H9 (cell line): ENCODE measurements around the gene TRPV4. TPM values are rescaled to one million over a fixed set of nuclear protein-coding genes. Genes with fewer than 3 reads are reported as not detected.

ENCODE experiments used
- DNase-seq: peaks from one replicate; pipeline ENCODE4 v3.0.0-alpha.2; 2017
- H2AFZ ChIP-seq: one replicate; pipeline ENCODE4 v1.6.1; 2013; ENCODE audit warnings: mild to moderate bottlenecking, low read length, control low read depth, moderate library complexity
- H2AK5ac ChIP-seq: 2 replicates; pipeline ENCODE4 v1.6.1; 2013; ENCODE audit warnings: low read length, control low read depth, mixed read lengths; ENCODE audit not compliant: insufficient read length
- H2BK120ac ChIP-seq: one replicate; pipeline ENCODE4 v1.6.1; 2013; ENCODE audit warnings: low read depth, mild to moderate bottlenecking, low read length, control low read depth, inconsistent platforms; ENCODE audit not compliant: poor library complexity, severe bottlenecking
- H2BK12ac ChIP-seq: 2 replicates; pipeline ENCODE4 v1.6.1; 2013; ENCODE audit warnings: low read length, control low read depth, mixed read lengths, low read depth; ENCODE audit not compliant: insufficient read length
- H2BK15ac ChIP-seq: 2 replicates; pipeline ENCODE4 v1.6.1; 2013; ENCODE audit warnings: low read depth, low read length, control low read depth
- H2BK20ac ChIP-seq: one replicate; pipeline ENCODE4 v1.6.1; 2013; ENCODE audit warnings: low read depth, mild to moderate bottlenecking, low read length, control low read depth, inconsistent platforms; ENCODE audit not compliant: poor library complexity, severe bottlenecking
- H2BK5ac ChIP-seq: 2 replicates; pipeline ENCODE4 v1.6.1; 2013; ENCODE audit warnings: low read length, control low read depth, mixed read lengths; ENCODE audit not compliant: insufficient read length
- H3K14ac ChIP-seq: 2 replicates; pipeline ENCODE4 v1.6.1; 2013; ENCODE audit warnings: low read length, control low read depth; ENCODE audit not compliant: insufficient read depth
- H3K18ac ChIP-seq: 2 replicates; pipeline ENCODE4 v1.6.1; 2013; ENCODE audit warnings: low read depth, mild to moderate bottlenecking, mixed read lengths, low read length, control low read depth; ENCODE audit not compliant: insufficient read length
- H3K23ac ChIP-seq: 2 replicates; pipeline ENCODE4 v1.6.1; 2013; ENCODE audit warnings: low read length, control low read depth, mixed read lengths, low read depth; ENCODE audit not compliant: insufficient read length
- H3K23me2 ChIP-seq: 2 replicates; pipeline ENCODE4 v1.6.1; 2013; ENCODE audit warnings: low read depth, mild to moderate bottlenecking, mixed read lengths, low read length, control low read depth; ENCODE audit not compliant: insufficient read length, poor library complexity, severe bottlenecking
- H3K27ac ChIP-seq: 2 replicates; pipeline ENCODE4 v1.5.1; 2013; ENCODE audit warnings: low read length, control low read depth, mixed read lengths, low read depth; ENCODE audit not compliant: insufficient read length
- H3K27me3 ChIP-seq: 2 replicates; pipeline ENCODE4 v1.6.1; 2013; ENCODE audit warnings: low read length, control low read depth, inconsistent platforms; ENCODE audit not compliant: insufficient read depth
- H3K4ac ChIP-seq: 2 replicates; pipeline ENCODE4 v1.6.1; 2013; ENCODE audit warnings: low read depth, mild to moderate bottlenecking, control low read depth, inconsistent platforms, low read length, moderate library complexity
- H3K4me1 ChIP-seq: 2 replicates; pipeline ENCODE4 v1.6.1; 2013; ENCODE audit warnings: low read length, control low read depth, inconsistent platforms; ENCODE audit not compliant: insufficient read depth
- H3K4me2 ChIP-seq: 2 replicates; pipeline ENCODE4 v1.6.1; 2013; ENCODE audit warnings: low read length, control low read depth, mixed read lengths; ENCODE audit not compliant: insufficient read length, insufficient read depth
- H3K56ac ChIP-seq: 2 replicates; pipeline ENCODE4 v1.6.1; 2013; ENCODE audit warnings: low read depth, mild to moderate bottlenecking, mixed read lengths, low read length, control low read depth; ENCODE audit not compliant: insufficient read length
- H3K79me1 ChIP-seq: 2 replicates; pipeline ENCODE4 v1.6.1; 2013; ENCODE audit warnings: low read depth, mild to moderate bottlenecking, moderate library complexity, low read length, control low read depth, inconsistent platforms; ENCODE audit not compliant: insufficient read depth, poor library complexity, severe bottlenecking
- H3K79me2 ChIP-seq: 2 replicates; pipeline ENCODE4 v1.6.1; 2013; ENCODE audit warnings: low read length, control low read depth, inconsistent platforms; ENCODE audit not compliant: insufficient read depth
- H3K9ac ChIP-seq: 2 replicates; pipeline ENCODE4 v1.6.1; 2013; ENCODE audit warnings: low read length, control low read depth, mixed read lengths; ENCODE audit not compliant: insufficient read length; ENCODE audit errors: extremely low read depth
- H3K9me3 ChIP-seq: one replicate; pipeline ENCODE4 v1.6.1; 2013; ENCODE audit warnings: low read depth, low read length, inconsistent platforms; ENCODE audit not compliant: control insufficient read depth
- H3T11ph ChIP-seq: one replicate; pipeline ENCODE4 v1.6.1; 2013; ENCODE audit warnings: mild to moderate bottlenecking, low read length, control low read depth, inconsistent platforms
- H4K20me1 ChIP-seq: one replicate; pipeline ENCODE4 v1.6.1; 2013; ENCODE audit not compliant: control insufficient read depth, insufficient read length, insufficient read depth
- H4K5ac ChIP-seq: 2 replicates; pipeline ENCODE4 v1.6.1; 2013; ENCODE audit warnings: low read depth, mild to moderate bottlenecking, mixed read lengths, low read length, control low read depth; ENCODE audit not compliant: insufficient read length
- H4K8ac ChIP-seq: replicated peaks from 2 replicates; pipeline ENCODE4 v1.6.1; 2013; ENCODE audit warnings: low read length, control low read depth, mixed read lengths, low read depth; ENCODE audit not compliant: insufficient read length
- H4K91ac ChIP-seq: 2 replicates; pipeline ENCODE4 v1.6.1; 2013; ENCODE audit warnings: low read depth, mild to moderate bottlenecking, moderate library complexity, mixed read lengths, low read length, control low read depth; ENCODE audit not compliant: insufficient read length
- H3K27ac Mint-ChIP-seq, 3 experiments: 2 replicates in 2 of 3; 3 replicates in 1 of 3; pipeline ENCODE4 v1.8.0; 2020 to 2021; ENCODE audit warnings: mixed read lengths in 3 of 3, mild to moderate bottlenecking in 1 of 3, moderate library complexity in 1 of 3
- H3K27me3 Mint-ChIP-seq: 2 replicates; pipeline ENCODE4 v1.8.0; 2021; ENCODE audit warnings: low read depth, mild to moderate bottlenecking, moderate library complexity, mixed read lengths
- H3K36me3 Mint-ChIP-seq, 3 experiments: 2 replicates in 2 of 3; 3 replicates in 1 of 3; pipeline ENCODE4 v1.8.0; 2020 to 2021; ENCODE audit warnings: low read depth in 3 of 3, mixed read lengths in 3 of 3; ENCODE audit not compliant: insufficient read depth in 1 of 3
- H3K4me1 Mint-ChIP-seq, 2 experiments: 2 replicates each; pipeline ENCODE4 v1.8.0; 2020; ENCODE audit warnings: mixed read lengths in 2 of 2
- H3K4me3 Mint-ChIP-seq, 2 experiments: 2 replicates in 1 of 2; 3 replicates in 1 of 2; pipeline ENCODE4 v1.8.0; 2020 to 2021; ENCODE audit warnings: mild to moderate bottlenecking in 2 of 2, mixed read lengths in 2 of 2, moderate library complexity in 1 of 2
- H3K9me3 Mint-ChIP-seq, 2 experiments: 2 replicates in 1 of 2; 3 replicates in 1 of 2; pipeline ENCODE4 v1.8.0; 2020; ENCODE audit warnings: mild to moderate bottlenecking in 2 of 2, mixed read lengths in 2 of 2, moderate library complexity in 1 of 2
- WGBS: extraction: QIAGEN DNeasy Blood & Tissue Kit; methylation state at CpG from one replicate; pipeline ENCODE4 v1.1.7; 2013; ENCODE audit warnings: missing lambda C conversion rate, low lambda C conversion rate, mixed read lengths; ENCODE audit not compliant: insufficient read length; ENCODE audit errors: extremely low coverage; 5-methylcytosine and 5-hydroxymethylcytosine counted together
- total RNA-seq: library from RNA; stranded (reverse); gene quantifications from 2 replicates; pipeline ENCODE4 v1.2.1, GENCODE V29; 2021
- TF ChIP-seq, protein P1 (sequence below): fragments of 200-600 bp; sonication (generic); conservative IDR thresholded peaks from 3 replicates; pipeline ENCODE4 v1.8.0; 2021; ENCODE audit warnings: antibody characterized with exemption, mild to moderate bottlenecking

Gene TRPV4
- total RNA-seq, 1 experiment from 2014 or later, result 4.9 TPM

DNA sequence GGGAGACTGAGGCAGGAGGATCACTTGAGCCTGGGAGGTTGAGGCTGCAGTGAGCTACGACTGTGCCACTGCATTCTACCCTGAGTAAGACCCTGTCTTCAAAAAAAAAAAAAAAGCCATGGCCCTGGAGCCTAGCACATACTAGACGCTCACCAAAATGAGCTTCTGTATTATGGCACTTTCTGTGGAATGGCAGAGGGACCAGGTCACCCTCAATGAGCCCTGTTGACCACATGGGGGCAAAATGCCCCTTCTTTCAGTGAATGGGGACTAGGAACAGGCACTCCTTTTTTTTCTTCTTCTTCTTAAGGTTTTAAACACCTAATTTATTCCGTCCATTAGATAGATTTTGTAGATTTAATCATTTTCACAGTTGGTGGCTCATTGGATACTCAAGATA lies 69.1 kb downstream of the TRPV4 start:
- no peak overlapping the region for H2AFZ ChIP-seq
- H3K9me3 Mint-ChIP-seq, result no peaks in the 10 kb centered on the region
- H2BK5ac ChIP-seq, result no peak overlapping the region
- no peaks in the 10 kb centered on the region for H3K27me3 ChIP-seq
- H3K23ac ChIP-seq, result no peak overlapping the region
- peaks cover 4 to 11% of the 10 kb centered on the region in 2 experiments; a peak in 3 of 4 replicates for H3K4me1 Mint-ChIP-seq
- H3T11ph ChIP-seq, result no peak overlapping the region
- no peak overlapping the region for H3K4ac ChIP-seq
- no peak overlapping the region for H2BK120ac ChIP-seq
- no peak overlapping the region for H3K18ac ChIP-seq
- H4K8ac ChIP-seq, result no peak overlapping the region
- no peak overlapping the region for H3K14ac ChIP-seq
- H2BK20ac ChIP-seq, result no peak overlapping the region
- H3K27ac ChIP-seq, result no peak overlapping the region
- no peaks in the 10 kb centered on the region; the same call in 1 of the 2 replicates for H3K27me3 Mint-ChIP-seq
- no peak overlapping the region for H2BK12ac ChIP-seq
- H3K27ac Mint-ChIP-seq, result no peak overlapping the region
- peak; percentile 37 for DNase-seq
- no peaks in the 10 kb centered on the region for H3K36me3 Mint-ChIP-seq
- H3K9me3 ChIP-seq, result no peaks in the 10 kb centered on the region
- no peak overlapping the region for H3K4me3 Mint-ChIP-seq
- H3K56ac ChIP-seq, result no peak overlapping the region
- H3K4me1 ChIP-seq, result no peaks in the 10 kb centered on the region
- no peaks in the 10 kb centered on the region for H4K20me1 ChIP-seq
- no peak overlapping the region for H4K91ac ChIP-seq
- no peaks in the 10 kb centered on the region for H3K79me1 ChIP-seq
- H2AK5ac ChIP-seq, result no peak overlapping the region
- WGBS, result no CpG with 5 or more reads among the region's 3 CpGs
- no peaks in the 10 kb centered on the region for H3K79me2 ChIP-seq
- H2BK15ac ChIP-seq, result no peak overlapping the region
- no peak overlapping the region for H3K9ac ChIP-seq
- H3K4me2 ChIP-seq, result no peak overlapping the region
- H4K5ac ChIP-seq, result no peak overlapping the region
- TF ChIP-seq, protein P1, sequence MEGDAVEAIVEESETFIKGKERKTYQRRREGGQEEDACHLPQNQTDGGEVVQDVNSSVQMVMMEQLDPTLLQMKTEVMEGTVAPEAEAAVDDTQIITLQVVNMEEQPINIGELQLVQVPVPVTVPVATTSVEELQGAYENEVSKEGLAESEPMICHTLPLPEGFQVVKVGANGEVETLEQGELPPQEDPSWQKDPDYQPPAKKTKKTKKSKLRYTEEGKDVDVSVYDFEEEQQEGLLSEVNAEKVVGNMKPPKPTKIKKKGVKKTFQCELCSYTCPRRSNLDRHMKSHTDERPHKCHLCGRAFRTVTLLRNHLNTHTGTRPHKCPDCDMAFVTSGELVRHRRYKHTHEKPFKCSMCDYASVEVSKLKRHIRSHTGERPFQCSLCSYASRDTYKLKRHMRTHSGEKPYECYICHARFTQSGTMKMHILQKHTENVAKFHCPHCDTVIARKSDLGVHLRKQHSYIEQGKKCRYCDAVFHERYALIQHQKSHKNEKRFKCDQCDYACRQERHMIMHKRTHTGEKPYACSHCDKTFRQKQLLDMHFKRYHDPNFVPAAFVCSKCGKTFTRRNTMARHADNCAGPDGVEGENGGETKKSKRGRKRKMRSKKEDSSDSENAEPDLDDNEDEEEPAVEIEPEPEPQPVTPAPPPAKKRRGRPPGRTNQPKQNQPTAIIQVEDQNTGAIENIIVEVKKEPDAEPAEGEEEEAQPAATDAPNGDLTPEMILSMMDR, result peak; percentile 59
- no peaks in the 10 kb centered on the region for H3K23me2 ChIP-seq
